IMR-90 (cell line): ENCODE data around the gene OR10A3. TPM values are rescaled to one million over a fixed set of nuclear protein-coding genes. Genes with fewer than 3 reads are reported as not detected.

Source experiments
- ATAC-seq: fragments of 200-7000 bp; cut with Tn5 transposase; 2 replicates; pipeline ENCODE4 v1.9.1; 2020; ENCODE audit warnings: low read depth, mild to moderate bottlenecking, moderate library complexity
- BruUV-seq: library from RNA; stranded (reverse); fragments of 400-500 nt; replicated peaks from 2 replicates; lab custom pipeline; 2021; lab: Mats Ljungman, UMichigan
- CTCF ChIA-PET: fragments of 300-600 bp; formaldehyde crosslinking; extraction: SDS; loops from one replicate; lab custom pipeline; 2021; ENCODE audit warnings: antibody characterized with exemption; lab: Yijun Ruan, JAX
- POLR2A ChIA-PET: fragments of 300-600 bp; sonication (Branson Sonifier 250); formaldehyde crosslinking; loops from one replicate; lab custom pipeline; 2022; ENCODE audit warnings: antibody characterized with exemption; ENCODE audit not compliant: unreplicated experiment; lab: Charles Lee
- DNase-seq: peaks from one replicate; pipeline ENCODE4 v3.0.0; 2013
- H2AFZ ChIP-seq: replicated peaks from 2 replicates; pipeline ENCODE3; 2013; ENCODE audit warnings: low read length, mild to moderate bottlenecking; ENCODE audit not compliant: poor library complexity
- H2AK5ac ChIP-seq: 2 replicates; pipeline ENCODE4 v1.6.1; 2013; ENCODE audit warnings: low read depth, low read length, inconsistent platforms
- H2AK9ac ChIP-seq: replicated peaks from 2 replicates; pipeline ENCODE3; 2013; ENCODE audit warnings: mild to moderate bottlenecking, low read depth, low read length, moderate library complexity; ENCODE audit not compliant: poor library complexity
- H2BK120ac ChIP-seq: 2 replicates; pipeline ENCODE4 v1.6.1; 2013; ENCODE audit warnings: low read depth, low read length, inconsistent platforms
- H2BK15ac ChIP-seq: 3 replicates; pipeline ENCODE4 v1.6.1; 2013; ENCODE audit warnings: low read depth, low read length, inconsistent platforms
- H2BK20ac ChIP-seq: 2 replicates; pipeline ENCODE4 v1.6.1; 2013; ENCODE audit warnings: low read depth, mild to moderate bottlenecking, inconsistent platforms, low read length, moderate library complexity
- H2BK5ac ChIP-seq: 2 replicates; pipeline ENCODE4 v1.6.1; 2013; ENCODE audit warnings: mild to moderate bottlenecking, low read depth, low read length, inconsistent platforms; ENCODE audit not compliant: poor library complexity, severe bottlenecking
- H3K14ac ChIP-seq: replicated peaks from 2 replicates; pipeline ENCODE4 v1.6.1; 2013; ENCODE audit warnings: low read depth, low read length, inconsistent platforms
- H3K18ac ChIP-seq: 2 replicates; pipeline ENCODE4 v1.6.1; 2013; ENCODE audit warnings: low read depth, low read length, control low read depth
- H3K23ac ChIP-seq: 2 replicates; pipeline ENCODE4 v1.6.1; 2013; ENCODE audit warnings: low read depth, low read length, inconsistent platforms
- H3K27ac ChIP-seq: 2 replicates; pipeline ENCODE4 v1.5.1; 2013; ENCODE audit warnings: mild to moderate bottlenecking, control low read depth, low read length; ENCODE audit not compliant: insufficient read depth
- H3K27me3 ChIP-seq: 2 replicates; pipeline ENCODE4 v1.6.1; 2013; ENCODE audit warnings: low read length; ENCODE audit not compliant: control insufficient read depth, insufficient read depth
- H3K36me3 ChIP-seq: 2 replicates; pipeline ENCODE4 v1.6.1; 2013; ENCODE audit warnings: low read length, mixed read lengths; ENCODE audit not compliant: control insufficient read depth, insufficient read depth
- H3K4ac ChIP-seq: 2 replicates; pipeline ENCODE4 v1.6.1; 2013; ENCODE audit warnings: low read depth, low read length, inconsistent platforms
- H3K4me1 ChIP-seq: 2 replicates; pipeline ENCODE4 v1.6.1; 2013; ENCODE audit warnings: low read length, mixed read lengths; ENCODE audit not compliant: control insufficient read depth, insufficient read depth
- H3K4me2 ChIP-seq: 2 replicates; pipeline ENCODE4 v1.6.1; 2013; ENCODE audit warnings: low read depth, mild to moderate bottlenecking, control low read depth, low read length, moderate library complexity
- H3K4me3 ChIP-seq: 2 replicates; pipeline ENCODE4 v1.5.1; 2013; ENCODE audit warnings: low read depth, mild to moderate bottlenecking, control low read depth, low read length, moderate library complexity; ENCODE audit not compliant: insufficient read depth
- H3K56ac ChIP-seq: 2 replicates; pipeline ENCODE4 v1.6.1; 2013; ENCODE audit warnings: low read length, inconsistent platforms; ENCODE audit not compliant: insufficient read depth; ENCODE audit errors: extremely low read depth
- H3K79me1 ChIP-seq, 2 experiments: 2 replicates each; pipeline ENCODE4 v1.6.1; 2013; ENCODE audit warnings: low read length in 2 of 2, inconsistent platforms in 1 of 2, low read depth in 1 of 2
- H3K9ac ChIP-seq: 2 replicates; pipeline ENCODE4 v1.6.1; 2013; ENCODE audit warnings: low read depth, low read length, control low read depth
- H3K9me1 ChIP-seq: 2 replicates; pipeline ENCODE4 v1.6.1; 2013; ENCODE audit warnings: low read length, inconsistent platforms; ENCODE audit not compliant: insufficient read depth
- H3K9me3 ChIP-seq: 2 replicates; pipeline ENCODE4 v1.6.1; 2013; ENCODE audit warnings: low read length; ENCODE audit not compliant: control insufficient read depth, insufficient read depth
- H4K20me1 ChIP-seq: 2 replicates; pipeline ENCODE4 v1.6.1; 2013; ENCODE audit warnings: low read length, inconsistent platforms; ENCODE audit not compliant: insufficient read depth
- H4K5ac ChIP-seq: 2 replicates; pipeline ENCODE4 v1.6.1; 2013; ENCODE audit warnings: mild to moderate bottlenecking, low read depth, low read length, control low read depth
- H4K8ac ChIP-seq, 2 experiments: 2 replicates each; pipeline ENCODE4 v1.6.1; 2013; ENCODE audit warnings: low read depth in 2 of 2, low read length in 2 of 2, control low read depth in 1 of 2, inconsistent platforms in 1 of 2
- H4K91ac ChIP-seq: 2 replicates; pipeline ENCODE4 v1.6.1; 2013; ENCODE audit warnings: low read depth, low read length, inconsistent platforms; ENCODE audit not compliant: insufficient read depth
- CHD1 ChIP-seq: IDR thresholded peaks from 2 replicates; pipeline ENCODE4 v1.6.1; 2012; ENCODE audit warnings: low read depth, low read length, improper control_type of control experiment
- FOS ChIP-seq: fragments of 150-350 bp; IDR thresholded peaks from 2 replicates; pipeline ENCODE4 v1.6.1; 2016; ENCODE audit warnings: low read depth, low read length
- MAFK ChIP-seq: IDR thresholded peaks from 2 replicates; pipeline ENCODE4 v1.6.1; 2012; ENCODE audit warnings: low read depth, low read length, improper control_type of control experiment
- MAZ ChIP-seq: IDR thresholded peaks from 2 replicates; pipeline ENCODE4 v1.6.1; 2012; ENCODE audit warnings: low read depth, mild to moderate bottlenecking, low read length, improper control_type of control experiment, moderate library complexity, borderline replicate concordance
- RFX5 ChIP-seq: IDR thresholded peaks from 2 replicates; pipeline ENCODE4 v1.8.0; 2012; ENCODE audit warnings: low read depth, mild to moderate bottlenecking, low read length, moderate library complexity
- WGBS, 2 experiments: methylation state at CpG; one replicate each; pipeline versions ENCODE4 v1.1.5 to v1.1.7; 2013; ENCODE audit warnings: missing lambda C conversion rate in 2 of 2; ENCODE audit not compliant: insufficient read length in 1 of 2; ENCODE audit errors: extremely low coverage in 2 of 2; 5-methylcytosine and 5-hydroxymethylcytosine counted together
- dilution Hi-C: fragments of 300-500 bp; cut with HindIII; formaldehyde crosslinking; loops from one replicate; pipeline ENCODE4 v1.14.3; 2018; ENCODE audit warnings: low sequenced_read_pairs; ENCODE audit not compliant: unreplicated experiment
- in situ Hi-C: fragments of 300-500 bp; cut with MboI; formaldehyde crosslinking; loops from 3 replicates; pipeline ENCODE4 v1.14.3; 2019; ENCODE audit warnings: low sequenced_read_pairs, inconsistent platforms, mixed read lengths
- intact Hi-C: fragments of 100-400 bp; cut with micrococcal nuclease; formaldehyde crosslinking; loops from 2 replicates; pipeline ENCODE4 v1.10.0; 2022
- polyA plus RNA-seq, 3 experiments: library from polyadenylated mRNA; depleted of rRNA; stranded (reverse); fragments of >200 nt; gene quantifications; 2 replicates each; pipeline ENCODE4 v1.2.3, GENCODE V29; 2012; ENCODE audit warnings: low replicate concordance in 1 of 3
- total RNA-seq: library from RNA; depleted of rRNA; stranded (reverse); fragments of >200 nt; gene quantifications from 2 replicates; pipeline ENCODE4 v1.2.3, GENCODE V29; 2012

OR10A3 gene
- total and polyA plus RNA-seq, 2 of the 4 experiments (the other 2 are of a cell fraction): 0.03 TPM; not detected in 1

DNA sequence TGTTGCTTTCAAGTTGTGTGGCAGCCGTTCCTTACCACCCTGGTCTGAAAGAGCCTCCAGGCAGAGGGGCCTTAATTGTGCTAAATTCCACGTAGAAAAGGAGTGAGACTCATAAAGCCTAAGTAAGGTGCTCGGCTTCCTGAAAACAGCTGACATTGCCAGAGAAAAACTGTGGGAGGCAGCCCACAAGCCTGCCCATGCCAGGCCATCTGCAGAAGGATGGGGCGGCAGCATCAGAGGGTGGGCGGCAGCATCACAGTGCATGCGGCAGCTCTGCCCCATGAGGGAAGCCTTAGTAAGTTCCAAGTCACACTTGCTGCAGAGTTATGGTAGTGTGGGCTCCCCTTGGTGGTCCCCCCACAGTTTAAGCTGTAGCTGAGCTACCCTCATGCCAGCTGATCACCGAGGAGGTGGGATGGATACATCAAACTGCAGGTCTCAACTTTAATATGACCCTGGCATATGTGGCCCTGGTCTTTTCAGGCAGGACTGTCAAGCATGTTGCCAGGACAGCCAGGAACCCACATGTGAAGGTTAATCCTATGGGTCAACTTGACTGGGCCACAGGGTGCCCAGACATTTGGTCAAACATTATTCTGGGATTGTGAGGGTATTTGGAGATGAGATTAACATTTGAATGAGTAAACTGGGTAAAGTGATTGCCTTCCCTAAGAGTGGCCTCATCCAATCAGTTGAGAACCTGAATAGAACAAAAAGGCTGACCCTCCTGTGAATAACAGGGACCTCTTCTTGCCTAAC, 42.5 kb upstream of the OR10A3 start:
- TF ChIP-seq MAZ: no peak
- no peak for TF ChIP-seq MAFK
- TF ChIP-seq RFX5: no peak
- TF ChIP-seq FOS: no peak
- TF ChIP-seq CHD1: no peak
- peak overlapping the region; percentile 84 for H2BK120ac ChIP-seq
- no peak overlapping the region for H3K27ac ChIP-seq
- peak overlapping the region; percentile 69 for H2BK20ac ChIP-seq
- peaks cover 7% of the 10 kb centered on the region for H3K4me1 ChIP-seq
- 100% methylated on average over 3 of the region's 7 CpGs; no CpG with 5 or more reads in 1 of the 2 experiments for WGBS, 2 experiments
- H4K5ac ChIP-seq: no peak overlapping the region; the same call in 1 of the 2 replicates
- CTCF ChIA-PET: interaction anchor here (0.9 kb wide), 1 partner anchor 78 kb away, joined by 3 read pairs; no protein-coding TSS in a partner anchor
- peak overlapping the region; percentile 9 for H2BK5ac ChIP-seq
- H4K91ac ChIP-seq: peak overlapping the region; percentile 50
- peak overlapping the region in 1 of 2 experiments; percentile 19; a peak in 1 of 4 replicates for H4K8ac ChIP-seq
- in situ Hi-C loops: loop anchor here (25.0 kb wide), 1 partner anchor 422 kb away; no protein-coding TSS in a partner anchor
- DNase-seq (no peak), ATAC-seq (no peak)
- peak overlapping the region; percentile 76 for H3K4ac ChIP-seq
- no peaks in the 10 kb centered on the region for H3K9me1 ChIP-seq
- H3K23ac ChIP-seq: 0 out of 2 replicates have a peak overlapping the region, but pooled peaks have one; percentile 4
- H3K4me2 ChIP-seq: no peak overlapping the region
- peak overlapping the region; percentile 11 for H2AK9ac ChIP-seq
- no peaks in the 10 kb centered on the region for H3K27me3 ChIP-seq
- dilution Hi-C loops: no loop called here
- POLR2A ChIA-PET: interaction anchor here (1.5 kb wide), 1 partner anchor 78 kb away, joined by 4 read pairs; no protein-coding TSS in a partner anchor
- H3K9ac ChIP-seq: no peak overlapping the region
- H3K56ac ChIP-seq: no peak overlapping the region
- H2BK15ac ChIP-seq: peak overlapping the region; percentile 36; the same call in 2 of the 3 replicates
- H3K14ac ChIP-seq: no peak overlapping the region
- intact Hi-C loops: no loop called here
- H4K20me1 ChIP-seq: 0 out of 2 replicates have a peak, but pooled peaks cover 5% of the 10 kb centered on the region
- BruUV-seq: no TSS peak
- H3K18ac ChIP-seq: no peak overlapping the region; the same call in 1 of the 2 replicates
- H3K36me3 ChIP-seq: peaks cover 2% of the 10 kb centered on the region
- peak overlapping the region; percentile 85 for H2AK5ac ChIP-seq
- H3K79me1 ChIP-seq: peaks cover 10 to 18% of the 10 kb centered on the region in 2 experiments; a peak in 3 of 4 replicates
- no peak overlapping the region for H3K4me3 ChIP-seq
- H3K9me3 ChIP-seq: no peaks in the 10 kb centered on the region
- H2AFZ ChIP-seq: peak overlapping the region; percentile 26
